CD4-positive, alpha-beta T cell treated with Interleukin-4 for 1 hour (primary cell): ENCODE measurements around the gene TECTB.
A peak's percentile ranks its signal among the peaks of the same experiment; 100 is the strongest.

Source experiments
- DNase-seq, 2 donors: peaks; one replicate each; pipeline ENCODE4 v3.0.0-alpha.2; 2020 to 2022

TECTB gene

DNA sequence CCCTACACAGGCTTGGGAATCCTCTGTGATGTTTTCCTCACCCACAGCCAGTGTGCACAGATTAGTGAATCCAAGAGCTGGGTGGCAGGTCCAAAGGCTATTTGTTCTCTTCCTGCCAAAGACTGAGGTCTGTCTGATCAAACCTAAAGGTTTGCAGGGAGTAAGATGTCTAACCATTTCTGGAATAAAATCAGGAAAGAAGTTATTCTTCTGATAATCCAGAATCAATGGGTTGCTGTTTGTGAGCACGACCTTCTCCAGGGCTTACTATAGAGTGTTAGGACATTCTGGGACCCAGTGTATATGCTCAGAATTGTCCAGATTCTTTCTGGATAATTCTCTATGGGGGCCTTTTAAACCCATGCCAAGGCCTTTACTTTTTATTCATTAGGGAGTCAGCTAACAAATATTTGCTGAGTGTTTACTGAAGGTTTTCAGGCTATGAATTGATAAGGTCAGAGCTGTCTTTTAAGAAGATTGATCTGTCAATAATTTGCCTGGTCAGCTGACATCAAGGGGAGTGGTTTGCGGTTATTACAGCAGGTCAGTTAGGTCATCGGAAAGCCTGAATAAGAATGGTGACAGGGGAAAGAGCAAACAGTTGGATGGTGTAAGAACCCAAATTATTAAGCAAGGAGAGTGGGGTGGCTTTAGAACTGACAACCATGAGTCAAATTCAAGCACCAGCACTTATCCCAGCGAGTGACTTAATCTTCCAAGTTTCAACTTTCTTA, 7.5 kb upstream of the TECTB start:
- DNase-seq, result no peak

DNA sequence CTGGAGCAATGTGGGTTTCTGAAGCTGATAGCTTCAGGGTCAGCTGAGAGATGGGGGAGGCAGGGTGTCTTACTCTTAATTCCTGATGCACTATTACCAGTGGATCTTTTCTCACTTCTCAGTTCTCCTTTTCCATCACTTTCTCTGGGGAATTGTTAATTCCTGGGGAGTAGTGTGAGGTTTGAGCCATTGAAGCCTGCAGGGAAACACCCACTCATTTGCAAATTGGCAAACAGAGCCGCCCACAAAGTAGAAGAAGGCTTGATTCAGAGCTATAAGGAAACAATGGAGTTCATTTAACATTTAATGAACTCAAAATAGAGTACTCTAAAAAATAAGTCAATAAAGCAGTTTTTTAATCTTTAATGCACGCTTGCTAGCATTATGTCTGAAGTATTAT, 4.3 kb upstream of the TECTB start:
- DNase-seq, result no peak

DNA sequence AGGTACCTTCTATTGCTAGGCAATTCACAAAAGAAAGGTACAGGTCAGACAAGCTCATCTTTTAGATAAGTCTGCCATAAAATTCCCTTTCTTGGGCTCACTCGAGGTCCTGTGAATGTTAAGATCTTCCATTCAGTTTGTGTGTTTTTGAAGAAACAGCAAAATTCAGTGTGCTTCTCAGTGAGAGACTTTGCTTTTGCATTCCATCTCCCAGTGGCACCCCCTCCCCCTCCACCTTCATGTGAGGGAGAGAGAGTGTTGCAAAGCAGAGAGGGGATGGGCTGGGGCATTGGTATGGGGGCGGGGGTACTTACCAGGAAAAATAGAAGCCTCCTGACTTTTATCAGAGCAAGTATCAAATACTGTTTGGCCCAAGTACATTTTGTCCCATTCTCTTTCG, 3.8 kb upstream of the TECTB start:
- DNase-seq, result no peak

DNA sequence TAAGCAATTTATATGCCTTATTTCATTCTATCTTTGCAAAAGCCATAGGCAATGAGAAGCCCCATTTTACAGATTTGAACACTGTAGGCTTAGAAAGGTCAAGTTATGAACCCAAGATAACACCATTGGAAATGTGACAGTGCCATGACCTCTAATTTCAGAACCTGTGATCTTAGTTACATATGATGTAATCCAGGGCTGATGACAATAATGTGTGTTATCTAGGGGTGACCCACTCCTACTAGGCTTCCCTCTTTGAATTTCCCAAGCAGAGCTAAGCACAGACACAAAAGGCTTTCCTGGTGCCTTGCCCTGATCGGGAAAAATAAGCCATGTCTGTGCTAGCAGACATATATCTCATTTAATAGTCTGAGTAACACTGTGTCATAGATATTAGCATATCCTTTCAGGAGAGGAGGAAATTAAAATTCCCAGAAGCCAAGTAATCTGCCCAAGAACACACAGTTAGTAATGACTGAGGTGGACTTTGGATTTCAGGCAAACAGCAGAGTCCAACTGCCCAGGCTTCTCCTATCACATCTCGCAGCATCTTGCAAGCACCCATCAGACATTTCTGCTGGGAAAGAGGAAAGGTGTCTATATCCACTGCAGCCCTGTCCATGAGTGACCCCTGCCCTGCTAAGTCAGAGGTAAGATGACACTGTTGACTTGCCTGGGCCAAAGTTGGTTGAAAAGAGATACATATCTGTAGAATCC, 2.8 kb upstream of the TECTB start:
- DNase-seq, result no peak

DNA sequence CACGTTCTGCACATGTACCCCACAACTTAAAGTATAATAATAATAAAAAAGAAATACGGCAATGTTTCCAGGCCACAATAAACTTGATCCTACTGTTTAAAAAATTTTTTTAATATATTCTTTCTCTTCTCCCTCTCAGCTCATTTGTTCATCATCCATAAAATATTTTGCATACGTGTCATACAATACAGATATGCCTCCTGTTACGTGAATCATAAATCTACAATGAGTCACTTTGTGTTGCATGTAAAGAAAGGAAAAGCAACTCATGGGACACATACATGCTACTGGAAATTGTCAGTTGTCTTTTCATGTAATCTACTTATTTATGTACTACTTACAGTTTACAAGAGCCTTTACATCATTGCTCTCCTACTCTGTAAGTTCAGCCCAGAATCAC, 1.1 kb upstream of the TECTB start:
- DNase-seq, result no peak

DNA sequence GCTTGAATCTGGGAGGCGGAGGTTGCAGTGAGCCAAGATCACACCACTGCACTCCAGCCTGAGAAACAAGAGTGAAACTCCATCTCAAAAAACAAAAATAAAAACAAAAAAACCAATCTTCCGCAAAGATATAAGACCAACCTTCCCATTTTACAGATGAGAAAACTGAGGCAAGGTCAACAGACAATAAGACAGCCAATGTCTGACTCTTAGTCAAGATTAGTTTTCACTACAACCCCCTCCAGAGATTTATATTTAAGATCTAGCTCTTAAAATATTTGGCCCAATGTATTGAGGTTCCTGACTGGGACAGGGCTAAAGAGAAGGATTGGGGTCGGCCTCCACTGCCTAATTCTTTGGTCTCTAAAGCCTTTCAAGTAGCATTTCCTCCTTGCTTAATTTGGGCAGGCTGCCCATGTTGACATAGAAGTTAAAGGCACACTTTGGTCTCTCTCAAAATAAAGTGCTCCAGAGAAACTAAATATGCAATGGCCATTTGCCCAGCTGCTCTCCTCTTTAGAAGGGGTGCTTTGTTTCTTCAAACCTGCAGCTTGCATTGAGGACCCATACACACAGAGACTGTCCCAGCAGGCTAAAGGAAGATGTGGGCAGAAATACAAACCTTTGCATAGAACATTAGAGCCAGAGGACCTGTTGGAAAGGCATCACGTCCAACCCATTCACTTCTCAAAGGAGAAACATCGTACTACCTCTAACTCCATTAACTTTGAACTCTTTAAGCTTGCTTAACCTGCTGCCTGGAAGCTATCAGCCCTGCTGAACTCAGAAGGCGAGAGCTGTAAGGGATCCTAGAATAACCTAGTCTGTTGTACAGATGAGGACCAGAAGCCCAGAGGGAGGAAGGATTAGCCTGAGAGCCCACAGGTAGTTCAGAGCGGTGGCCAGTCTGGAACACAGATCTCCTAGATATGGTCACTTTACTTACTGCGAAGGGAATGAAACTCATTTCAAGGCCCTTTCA, 3.9 kb downstream of the TECTB start:
- DNase-seq, result no peak

DNA sequence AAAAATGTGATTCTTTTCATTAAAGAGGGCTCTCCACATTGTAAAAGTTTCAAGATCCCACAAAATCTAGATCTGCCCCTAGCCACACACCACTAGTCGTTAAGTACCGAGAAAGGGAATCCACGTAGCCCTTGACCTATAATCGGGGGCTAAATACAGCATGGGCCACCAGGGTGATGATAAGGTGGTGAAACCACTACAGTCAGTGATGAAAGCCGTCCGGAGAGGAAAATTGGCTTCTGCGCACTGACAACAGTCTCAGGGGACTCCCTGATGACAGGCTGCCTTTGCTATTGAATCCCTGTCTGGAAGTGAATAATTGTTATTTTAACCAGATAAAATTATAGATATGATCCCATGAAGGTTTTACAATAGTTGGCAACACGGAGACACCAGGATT, 4.6 kb downstream of the TECTB start:
- no peak for DNase-seq

DNA sequence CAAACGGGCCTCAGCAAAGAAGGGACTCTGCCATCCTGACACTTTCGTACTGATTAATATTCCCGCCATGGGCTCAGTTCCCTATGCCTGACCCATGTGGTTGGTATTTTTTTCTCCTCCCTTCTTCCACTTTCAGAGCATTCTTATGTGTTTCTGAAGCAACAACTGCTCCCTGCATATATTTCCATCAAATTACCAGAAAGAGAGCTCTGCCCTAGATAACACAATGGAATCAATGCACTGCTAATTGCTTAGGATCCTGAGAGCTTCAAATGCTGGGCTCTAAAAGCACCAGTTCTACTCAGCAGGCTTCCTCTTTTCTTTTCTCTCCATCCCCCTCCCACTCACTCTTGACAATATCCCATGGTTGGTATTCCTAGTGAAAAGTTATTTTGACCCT, 5.3 kb downstream of the TECTB start:
- DNase-seq, result no peak

DNA sequence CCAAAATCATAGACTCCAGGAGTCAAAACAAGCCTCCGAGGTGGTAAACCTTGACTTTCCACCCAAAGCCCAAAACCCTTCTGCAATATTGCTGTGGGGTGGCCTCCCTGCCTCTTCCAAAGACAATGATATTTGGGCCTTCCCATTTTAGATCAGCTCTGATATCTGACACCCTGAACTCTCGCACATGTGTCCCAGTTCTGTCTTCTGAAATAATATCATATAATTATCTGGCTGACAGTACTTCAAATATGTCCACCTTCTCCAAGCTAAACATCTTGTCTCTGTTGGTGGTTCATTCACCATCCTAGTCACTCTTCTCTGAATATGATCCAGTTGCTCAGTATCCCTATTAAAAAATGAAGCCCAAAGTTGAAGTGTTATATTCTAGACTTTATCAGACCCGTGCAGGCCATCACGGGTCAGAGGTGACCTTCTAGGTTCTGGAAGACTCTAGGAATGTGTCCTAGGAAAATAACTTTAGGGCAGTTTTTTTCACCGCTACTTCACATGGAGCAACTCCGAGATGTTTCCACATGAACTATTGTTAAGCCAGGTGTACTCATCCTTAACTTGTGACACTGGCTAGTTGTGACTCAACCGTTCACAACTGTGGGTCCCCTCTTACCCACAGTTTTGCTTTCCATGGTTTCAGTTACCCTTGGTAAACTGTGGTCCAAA, 6.3 kb downstream of the TECTB start:
- no peak for DNase-seq

DNA sequence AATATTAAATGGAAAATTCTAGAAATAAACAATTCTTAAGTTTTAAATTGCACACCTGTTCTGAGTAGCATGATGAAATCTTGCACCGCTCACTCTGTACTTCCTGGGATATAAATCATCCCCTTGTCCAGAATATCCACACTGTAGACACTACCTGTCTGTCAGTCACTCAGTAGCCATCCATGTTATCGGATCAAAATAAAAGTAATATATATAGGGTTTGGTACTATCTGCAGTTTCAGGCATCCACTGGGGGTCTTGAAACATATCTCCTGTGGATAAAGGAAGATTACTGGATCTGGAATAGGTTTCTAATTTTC, 6.8 kb downstream of the TECTB start:
- DNase-seq, result no peak

DNA sequence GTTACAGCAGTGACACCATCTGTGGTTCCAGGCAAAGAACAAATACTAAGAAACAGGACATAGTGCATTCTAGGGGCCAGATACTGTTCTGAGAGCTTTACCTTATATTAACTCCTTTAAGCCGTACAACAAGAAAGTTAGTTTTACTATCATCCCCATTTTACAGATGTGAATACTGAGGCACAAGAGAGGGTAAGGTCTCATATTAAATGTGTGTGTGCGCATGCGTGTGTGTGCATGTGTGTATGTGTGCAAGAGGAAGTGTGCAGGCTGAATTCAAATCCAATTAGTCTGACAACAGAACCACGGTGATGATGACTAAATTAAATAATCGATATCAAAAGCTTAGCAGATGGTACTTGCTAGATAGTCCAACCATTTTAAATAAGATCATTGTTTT, 11.0 kb downstream of the TECTB start:
- no peak for DNase-seq

DNA sequence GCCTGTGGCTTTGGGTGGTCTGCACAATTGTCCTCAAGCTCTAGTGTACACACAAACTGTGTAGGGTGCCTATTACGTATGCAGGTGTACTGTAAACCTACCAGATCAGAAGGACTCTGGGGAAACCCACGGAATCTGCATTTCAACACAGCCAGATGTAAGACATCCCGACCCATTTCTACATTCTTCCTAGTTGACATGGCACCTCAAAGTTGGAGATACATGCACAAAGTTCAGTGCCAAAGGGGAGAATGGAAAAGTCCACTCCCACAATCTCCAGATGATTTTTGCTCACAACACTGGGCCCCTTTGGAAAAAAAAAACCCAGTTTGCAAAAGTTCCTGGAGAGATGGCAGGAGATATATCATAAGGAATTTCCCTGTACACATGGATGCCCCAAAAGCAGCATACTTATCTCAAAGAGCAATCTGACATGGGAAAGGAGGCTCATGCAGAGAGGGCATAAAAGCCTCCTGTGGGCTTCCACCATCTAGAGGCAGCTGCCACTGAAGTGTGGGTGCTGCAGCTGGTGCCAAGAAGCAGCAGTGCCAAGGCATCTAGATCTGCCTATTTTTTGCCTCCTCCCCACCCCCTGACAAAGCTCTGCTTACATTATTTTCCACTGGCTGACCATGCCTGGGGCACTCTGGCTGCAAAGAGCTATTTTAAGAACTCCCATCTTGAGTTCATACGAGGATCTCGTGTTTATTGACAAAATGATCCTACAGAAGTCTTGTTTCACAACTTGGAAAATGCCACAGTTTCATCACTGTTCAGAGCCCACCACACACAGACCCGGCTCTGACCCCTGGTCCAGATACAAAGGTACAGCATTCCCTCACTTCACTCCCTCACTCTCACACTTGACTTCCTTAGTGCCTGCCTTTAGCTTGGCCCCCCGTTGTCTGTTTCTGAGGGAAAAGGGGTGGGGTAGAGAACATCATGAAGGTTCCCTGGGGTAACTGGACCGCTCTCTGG, 12.9 kb downstream of the TECTB start:
- DNase-seq, result no peak

DNA sequence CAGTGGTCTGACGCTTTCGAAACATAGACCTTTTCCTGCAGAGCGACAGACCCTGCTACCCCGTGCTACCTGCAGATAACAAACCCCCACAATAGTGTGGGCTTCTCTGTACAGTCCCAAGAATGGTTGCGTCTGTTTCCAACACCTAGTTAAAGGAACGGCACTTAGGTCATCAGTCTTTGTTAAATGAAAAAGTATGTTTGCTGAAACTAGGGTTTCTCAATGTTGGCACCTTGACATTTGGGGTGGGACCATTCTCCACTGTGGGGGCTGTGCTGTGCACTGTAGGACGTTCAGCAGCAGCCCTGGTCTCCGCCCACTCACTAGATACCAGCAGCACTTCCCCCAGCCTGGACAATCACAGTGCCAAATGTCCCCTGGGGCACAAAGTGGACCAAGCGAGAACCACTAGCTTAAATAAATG, 13.7 kb downstream of the TECTB start:
- no peak for DNase-seq

DNA sequence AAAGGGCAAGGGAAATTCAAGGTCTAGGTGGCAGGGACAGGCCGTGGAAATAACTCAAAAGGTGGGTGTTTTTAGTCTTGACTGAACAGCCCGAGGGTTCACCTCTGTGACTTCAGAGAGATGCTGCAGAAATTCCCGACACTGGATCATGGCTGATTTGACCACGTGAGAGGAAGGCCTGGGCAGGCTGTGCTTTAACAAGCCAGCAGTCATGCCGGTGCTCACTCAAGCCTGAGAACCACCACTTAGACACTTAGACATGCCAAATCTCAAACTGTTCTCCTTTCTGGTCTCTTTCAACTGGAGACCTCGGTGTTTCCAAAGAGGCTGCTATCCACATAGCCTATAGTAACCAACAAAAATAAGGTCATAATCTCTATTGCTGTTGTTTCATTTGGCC, 15.4 kb downstream of the TECTB start:
- DNase-seq, result no peak

DNA sequence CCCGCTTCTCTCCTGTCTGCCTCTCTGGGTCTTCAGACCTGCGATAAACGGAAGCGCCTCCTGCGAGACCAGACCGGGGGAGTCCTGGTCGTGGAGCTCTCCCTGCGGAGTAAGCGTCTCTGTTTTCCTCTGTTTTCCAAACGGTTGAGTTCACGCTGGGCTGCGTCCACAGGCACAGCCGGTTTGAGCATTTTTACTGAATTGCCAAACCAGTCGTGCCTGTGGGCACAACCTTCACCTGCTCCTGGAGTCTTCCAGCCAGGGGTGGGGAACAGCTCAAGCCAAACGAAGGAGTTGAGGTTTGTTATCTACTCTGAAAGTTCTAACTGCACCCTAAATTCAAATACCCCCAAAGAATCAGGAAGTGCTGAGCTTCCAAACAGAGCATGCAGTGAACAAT, 16.3 kb downstream of the TECTB start:
- no peak for DNase-seq

DNA sequence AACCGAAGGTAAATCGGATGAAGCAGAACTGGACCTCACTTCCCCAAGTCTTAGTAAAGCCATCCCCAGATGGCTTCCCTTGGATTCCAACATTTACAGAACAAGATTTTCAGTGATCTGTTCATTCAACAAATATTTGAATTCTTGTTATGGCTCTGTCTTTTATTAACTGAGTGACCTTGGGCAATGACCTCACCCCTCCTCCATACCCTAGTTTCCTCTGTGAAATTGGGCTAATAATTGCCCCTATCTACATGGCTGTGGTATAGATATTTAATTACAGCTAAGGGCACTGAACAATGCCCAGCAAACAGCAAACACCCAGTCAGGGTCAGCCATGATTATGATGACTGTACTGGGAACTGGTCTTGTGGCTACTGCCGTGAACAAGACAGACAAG, 19.1 kb downstream of the TECTB start:
- DNase-seq, result no peak

DNA sequence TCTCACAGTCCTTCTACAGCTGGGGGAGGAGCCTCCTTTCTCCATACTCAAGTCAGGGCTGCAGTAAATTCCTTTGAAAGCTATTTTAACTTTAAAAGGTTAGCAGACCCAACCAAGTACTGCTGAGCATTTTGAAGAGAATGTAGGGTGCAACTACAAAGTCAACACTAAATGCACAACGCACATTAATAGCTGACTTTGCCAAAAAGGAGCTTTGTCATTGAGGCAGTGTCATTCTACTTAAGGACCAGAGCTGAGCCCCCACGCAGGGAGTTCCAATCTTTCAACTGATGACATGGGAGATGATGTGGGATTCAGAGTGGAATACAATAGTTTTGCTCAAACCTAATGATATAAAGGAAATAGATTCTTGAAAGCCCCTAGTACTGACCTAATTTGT, 20.3 kb downstream of the TECTB start:
- no peak for DNase-seq

DNA sequence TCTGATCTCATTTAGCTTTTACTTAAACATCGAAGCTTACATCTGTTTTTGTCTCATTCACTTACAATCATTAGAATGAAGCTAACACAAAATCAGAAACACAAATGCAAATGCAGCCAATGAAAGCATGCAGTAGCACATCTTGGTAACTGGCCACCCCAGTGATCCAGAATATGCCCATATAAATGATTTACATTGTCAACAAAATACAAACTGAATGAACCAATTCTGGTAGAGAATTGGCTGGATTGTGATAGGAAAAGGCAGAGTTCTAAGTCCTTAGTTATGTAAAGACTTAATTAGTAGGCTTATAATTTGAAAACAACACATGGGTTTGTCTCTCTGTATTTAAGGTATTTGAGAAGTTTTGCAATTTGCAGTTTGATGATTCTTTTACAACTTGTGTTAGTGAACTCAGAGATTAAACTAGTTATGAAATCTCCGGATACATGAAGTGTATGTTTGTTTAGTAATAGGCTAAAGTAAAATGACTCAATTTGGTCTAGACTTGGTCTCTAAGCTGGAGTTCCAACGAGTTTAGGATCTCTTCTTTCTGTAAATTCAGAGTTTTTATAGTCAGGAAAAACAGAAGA, 21.2 kb downstream of the TECTB start:
- DNase-seq, result no peak

DNA sequence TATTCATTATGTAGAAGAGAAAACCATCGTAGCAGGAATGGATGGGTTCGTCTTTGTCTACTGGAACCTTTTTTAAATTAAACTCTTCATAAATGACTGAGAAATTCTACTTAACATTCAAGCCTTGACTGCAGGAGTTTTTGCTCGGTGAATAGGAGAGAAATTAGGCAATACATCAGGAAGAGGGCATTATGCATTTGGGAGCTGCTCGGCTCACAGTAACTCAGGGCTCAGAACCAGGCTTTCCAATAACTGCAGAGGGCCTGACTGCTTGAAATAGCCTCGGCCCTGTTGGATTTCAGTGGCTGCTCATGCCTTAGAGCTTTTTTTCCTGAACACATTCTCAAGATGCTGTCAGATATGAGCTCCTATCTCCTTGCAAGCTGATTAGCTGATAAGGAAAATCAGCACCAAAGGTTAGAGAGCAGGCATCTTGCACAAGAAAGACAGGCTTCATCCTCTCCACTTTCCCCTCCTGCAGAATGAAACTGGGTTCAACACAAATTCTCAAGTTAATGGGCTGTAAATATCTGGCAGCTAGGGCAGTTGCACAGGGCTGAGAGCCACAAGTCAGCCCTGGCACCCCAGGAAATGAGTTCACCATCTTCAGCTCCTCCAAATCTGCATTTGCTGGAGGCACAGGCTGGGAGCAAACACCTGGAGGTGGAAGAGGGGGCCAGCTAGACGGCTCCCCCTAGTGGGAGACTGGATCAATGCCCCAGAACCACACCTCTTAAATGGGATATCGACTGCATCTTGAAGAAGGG, 24.3 kb downstream of the TECTB start:
- DNase-seq, result peak; percentile 14 to 41

DNA sequence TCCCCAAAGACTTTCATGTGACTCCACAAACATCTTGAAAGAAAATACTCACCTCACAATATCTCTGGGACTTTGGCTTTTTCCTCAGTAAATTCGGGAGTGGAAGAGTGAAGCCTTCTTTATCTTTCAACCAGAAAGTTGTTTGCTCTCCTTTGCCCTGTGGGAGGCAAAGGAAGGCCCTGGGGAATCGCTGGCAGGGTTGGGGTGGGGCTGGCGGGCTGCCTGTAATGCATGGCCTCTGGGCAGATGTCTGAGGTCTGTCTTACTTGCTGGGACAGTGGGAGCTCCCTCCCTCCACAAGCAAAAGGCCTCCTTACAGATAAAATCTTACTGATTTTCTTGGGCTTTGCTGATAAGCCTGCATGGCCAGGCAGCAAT, 24.9 kb downstream of the TECTB start:
- no peak for DNase-seq

DNA sequence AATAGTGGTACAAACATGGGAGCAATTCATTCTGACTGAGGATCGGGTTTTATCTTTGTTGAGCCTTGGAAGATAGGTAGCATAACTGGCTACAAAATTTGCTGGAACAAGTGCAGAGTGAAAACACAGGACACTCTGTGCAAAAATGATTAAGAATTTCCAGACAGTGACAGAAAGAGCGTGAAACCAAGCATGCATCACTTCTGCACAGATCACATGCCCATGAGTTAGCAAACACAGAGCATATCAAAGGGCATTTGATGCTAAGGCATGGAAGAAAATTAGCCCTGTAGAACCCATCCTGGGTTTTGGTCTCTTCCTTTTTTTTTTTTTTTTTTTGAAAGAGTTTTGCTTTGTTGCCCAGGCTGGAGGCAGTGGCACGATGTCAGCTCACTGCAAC, 28.3 kb downstream of the TECTB start:
- no peak for DNase-seq
